ENCODE measurements around the gene PRR4. TPM values are rescaled to one million over a fixed set of nuclear protein-coding genes. Genes with fewer than 3 reads are reported as not detected.
A peak's percentile ranks its signal among the peaks of the same experiment; 100 is the strongest.

Gene PRR4
- total RNA-seq, 3 donors from 2014 or later (not counting 1 experiment from before 2014, with no cell fraction given) = 3.0 to 8.1 (median 3.6) TPM

DNA sequence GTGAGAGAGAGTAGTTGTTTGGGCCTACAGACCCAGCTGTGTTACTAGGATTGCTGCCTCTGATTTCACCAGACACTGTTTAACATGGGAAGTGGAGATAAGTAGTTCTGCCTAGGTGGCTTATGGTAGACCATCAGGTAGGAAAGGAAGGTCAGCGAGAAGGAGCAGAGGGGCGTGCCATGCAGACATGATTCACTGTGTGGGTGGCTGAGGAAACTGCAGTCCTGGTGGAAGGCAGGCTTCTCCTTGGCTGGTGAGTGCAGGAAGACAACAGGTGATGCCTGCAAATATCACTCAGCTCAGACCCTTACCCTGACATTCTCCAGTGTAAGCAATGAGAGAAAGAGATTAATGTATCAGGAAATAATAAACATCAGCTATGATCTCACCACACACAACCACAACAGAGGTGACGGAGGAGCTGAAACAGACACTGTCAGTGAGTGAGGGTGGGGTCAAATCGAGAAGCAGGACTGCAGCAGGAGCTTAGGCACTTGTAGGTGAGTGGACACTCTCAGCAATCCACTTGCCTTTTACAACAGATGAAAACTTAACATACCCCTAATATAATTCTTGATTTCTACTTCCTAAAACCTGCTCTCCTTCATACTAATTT lies 2.1 kb upstream of the PRR4 start:
- no peak for TF ChIP-seq CTCF (IDR thresholded peaks at IDR 0.05)
- Mint-ChIP-seq H3K4me1 (peaks cover 44 to 54% of the 10 kb centered on the region in 2 donors), H3K9me3 (no peaks in the 10 kb centered on the region), H3K4me3 (no peak overlapping the region), H3K36me3 (peaks cover 15% of the 10 kb centered on the region), H3K27ac (peak overlapping the region; percentile 35 to 77), H3K27me3 (ENCODE audit: low read depth in 2 of 2) (no peaks in the 10 kb centered on the region)
- Histone ChIP-seq H3K27ac (ENCODE audit: low read length) (no peak overlapping the region), H3K36me3 (ENCODE audit: control insufficient read depth, insufficient read depth, low read length) (no peaks in the 10 kb centered on the region), H3K4me3 (ENCODE audit: low read length) (no peak overlapping the region), H3K9me3 (ENCODE audit: control insufficient read depth, insufficient read depth, low read length) (peaks cover 9% of the 10 kb centered on the region), H3K27me3 (ENCODE audit: control insufficient read depth, insufficient read depth, low read length) (no peaks in the 10 kb centered on the region), H3K4me1 (ENCODE audit: control insufficient read depth, insufficient read depth, low read length) (peaks cover 11% of the 10 kb centered on the region)
- intact Hi-C loops (cut with micrococcal nuclease) = no loop called here
- DNase-seq (peak in 1 of 2 donors; percentile 4), ATAC-seq (peak in 2 of 3 donors; percentile 58 to 62)
- WGBS (ENCODE audit: insufficient coverage) = 97% methylated on average over 2 of the region's 4 CpGs

GRCh38 chr12:10847744-10848143 lies 1.5 kb downstream of the PRR4 start:
- H3K9me3 ChIP-seq (ENCODE audit: control insufficient read depth, insufficient read depth, low read length) = no peaks in the 10 kb centered on the region
- H3K4me3 ChIP-seq (ENCODE audit: low read length) = no peak overlapping the region
- H3K4me1 ChIP-seq (ENCODE audit: control insufficient read depth, insufficient read depth, low read length) = peaks cover 11% of the 10 kb centered on the region
- ATAC-seq = no peak
- H3K27ac Mint-ChIP-seq = peak overlapping the region in 1 of 2 donors; percentile 14
- no peaks in the 10 kb centered on the region for H3K27me3 Mint-ChIP-seq (ENCODE audit: low read depth in 2 of 2)
- peaks cover 36 to 37% of the 10 kb centered on the region in 2 donors for H3K4me1 Mint-ChIP-seq
- no peak overlapping the region for H3K4me3 Mint-ChIP-seq
- no peak for TF ChIP-seq CTCF (IDR thresholded peaks at IDR 0.05)
- H3K36me3 Mint-ChIP-seq = peaks cover 6% of the 10 kb centered on the region
- no peaks in the 10 kb centered on the region for H3K9me3 Mint-ChIP-seq
- WGBS (ENCODE audit: insufficient coverage) = 50% methylated on average over 2 of the region's 2 CpGs
- no peaks in the 10 kb centered on the region for H3K36me3 ChIP-seq (ENCODE audit: control insufficient read depth, insufficient read depth, low read length)
- H3K27me3 ChIP-seq (ENCODE audit: control insufficient read depth, insufficient read depth, low read length) = no peaks in the 10 kb centered on the region
- H3K27ac ChIP-seq (ENCODE audit: low read length) = no peak overlapping the region
- intact Hi-C loops (cut with micrococcal nuclease) = no loop called here
- no peak for DNase-seq

DNA sequence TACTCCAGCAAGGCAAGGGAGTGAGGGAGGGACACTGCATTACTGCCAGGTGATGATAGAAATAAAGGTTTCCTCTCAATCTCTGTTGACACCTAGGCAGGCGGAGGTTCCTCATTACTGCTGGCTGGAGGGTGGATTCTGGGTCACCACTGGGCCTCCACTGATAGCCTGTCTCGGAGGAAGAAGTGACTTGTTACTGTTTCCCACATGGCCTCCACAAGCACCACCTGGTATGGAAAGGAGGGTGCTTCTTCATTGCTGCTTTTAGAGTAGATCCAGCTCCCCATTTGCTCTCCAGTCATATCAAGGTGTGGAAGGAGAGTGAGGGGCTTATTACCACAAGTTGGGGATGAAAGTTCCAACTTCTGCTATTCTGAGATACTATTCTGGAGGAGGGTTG lies 6.4 kb downstream of the PRR4 start:
- no peaks in the 10 kb centered on the region for H3K9me3 ChIP-seq (ENCODE audit: control insufficient read depth, insufficient read depth, low read length)
- ATAC-seq (no peak), DNase-seq (no peak)
- H3K36me3 ChIP-seq (ENCODE audit: control insufficient read depth, insufficient read depth, low read length) = no peaks in the 10 kb centered on the region
- Mint-ChIP-seq H3K36me3 (peaks cover 6% of the 10 kb centered on the region), H3K27ac (no peak overlapping the region), H3K4me1 (no peaks in the 10 kb centered on the region), H3K4me3 (no peak overlapping the region), H3K27me3 (ENCODE audit: low read depth in 2 of 2) (no peaks in the 10 kb centered on the region), H3K9me3 (no peaks in the 10 kb centered on the region)
- 100% methylated on average over 2 of the region's 2 CpGs for WGBS (ENCODE audit: insufficient coverage)
- no peak for TF ChIP-seq CTCF (IDR thresholded peaks at IDR 0.05)
- H3K4me3 ChIP-seq (ENCODE audit: low read length) = no peak overlapping the region
- no peak overlapping the region for H3K27ac ChIP-seq (ENCODE audit: low read length)
- H3K4me1 ChIP-seq (ENCODE audit: control insufficient read depth, insufficient read depth, low read length) = no peaks in the 10 kb centered on the region
- intact Hi-C loops (cut with micrococcal nuclease) = no loop called here
- no peaks in the 10 kb centered on the region for H3K27me3 ChIP-seq (ENCODE audit: control insufficient read depth, insufficient read depth, low read length)

DNA sequence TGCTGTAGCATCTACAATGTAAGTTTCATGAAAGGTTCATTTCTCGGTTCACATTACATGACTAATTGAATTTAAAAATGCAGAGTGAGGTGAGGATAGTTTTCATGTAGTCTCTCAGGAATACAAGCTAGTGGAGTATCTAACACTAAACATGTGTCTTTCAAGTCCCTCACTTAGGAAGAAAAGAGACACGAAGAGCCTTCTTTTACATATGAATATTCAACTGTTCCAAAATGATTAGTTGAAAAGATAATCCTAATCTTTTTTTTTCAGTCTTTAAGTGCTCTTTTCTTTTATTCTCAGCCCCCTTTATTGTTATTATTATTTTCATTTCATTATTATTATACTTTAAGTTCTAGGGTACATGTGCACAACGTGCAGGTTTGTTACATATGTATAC lies 10.8 kb downstream of the PRR4 start:
- Histone ChIP-seq H3K9me3 (ENCODE audit: control insufficient read depth, insufficient read depth, low read length) (no peaks in the 10 kb centered on the region), H3K4me3 (ENCODE audit: low read length) (no peak overlapping the region), H3K4me1 (ENCODE audit: control insufficient read depth, insufficient read depth, low read length) (no peaks in the 10 kb centered on the region), H3K36me3 (ENCODE audit: control insufficient read depth, insufficient read depth, low read length) (no peaks in the 10 kb centered on the region), H3K27me3 (ENCODE audit: control insufficient read depth, insufficient read depth, low read length) (no peaks in the 10 kb centered on the region), H3K27ac (ENCODE audit: low read length) (no peak overlapping the region)
- no peaks in the 10 kb centered on the region for H3K27me3 Mint-ChIP-seq (ENCODE audit: low read depth in 2 of 2)
- H3K9me3 Mint-ChIP-seq = no peaks in the 10 kb centered on the region
- no peak for ATAC-seq
- no peak overlapping the region for H3K27ac Mint-ChIP-seq
- TF ChIP-seq CTCF (IDR thresholded peaks at IDR 0.05) = no peak
- intact Hi-C loops (cut with micrococcal nuclease) = no loop called here
- no peaks in the 10 kb centered on the region for H3K4me1 Mint-ChIP-seq
- WGBS (ENCODE audit: insufficient coverage) = 95% methylated on average over 2 of the region's 3 CpGs
- DNase-seq = no peak
- no peak overlapping the region for H3K4me3 Mint-ChIP-seq
- no peaks in the 10 kb centered on the region for H3K36me3 Mint-ChIP-seq

Measured in natural killer cell (primary cell).